ENCODE data around the gene LFNG. TPM values are rescaled to one million over a fixed set of nuclear protein-coding genes. Genes with fewer than 3 reads are reported as not detected.
"Not testable (repeated sequence)": the region's sequence is repeated elsewhere in the genome, so short reads cannot be mapped to it uniquely, and the experiment has no call there.

The LFNG gene
- total and polyA plus RNA-seq, 2 donors (not counting 1 experiment from before 2014, with no cell fraction given): 73.3 to 208 TPM

DNA sequence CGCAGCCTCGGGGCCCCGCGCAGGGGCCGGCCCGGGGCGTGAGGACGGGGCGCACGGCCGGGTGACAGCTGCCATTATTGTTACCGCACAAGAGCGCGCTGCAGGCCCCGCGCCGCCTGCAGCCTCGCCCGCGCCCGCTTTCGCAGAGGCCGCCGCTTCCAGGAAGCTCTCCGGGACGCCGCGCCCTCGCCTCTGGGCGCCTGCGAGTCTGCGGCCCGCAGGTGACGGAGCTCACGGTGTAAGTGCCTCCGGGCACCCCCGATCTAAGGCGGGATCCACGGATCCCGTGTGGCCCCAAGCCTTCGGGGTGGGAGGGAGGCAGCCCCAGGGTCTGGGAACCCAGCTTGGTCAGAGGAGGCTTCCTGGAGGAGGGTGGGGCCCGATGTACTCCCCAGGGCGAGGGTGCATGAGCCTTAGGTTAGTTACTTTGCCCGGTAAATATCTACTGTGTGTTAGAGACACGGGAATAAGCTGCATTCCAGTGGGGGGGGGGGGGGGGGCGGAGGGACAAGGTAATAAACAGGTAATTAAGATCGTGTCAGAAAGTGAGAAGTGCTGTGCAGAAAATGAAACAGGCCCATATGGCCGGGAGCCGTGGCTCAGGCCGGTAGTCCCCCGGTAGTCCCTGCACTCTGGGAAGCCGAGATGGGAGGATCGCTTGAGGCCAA, 39.8 kb downstream of the LFNG start:
- Histone ChIP-seq H3K4me1 (ENCODE audit: control insufficient read depth in 2 of 2, insufficient read depth in 2 of 2, low read length in 2 of 2) (peaks cover 17 to 27% of the 10 kb centered on the region in 2 donors), H3K27ac (ENCODE audit: low read length in 2 of 2) (peak overlapping the region in 1 of 2 donors; percentile 49), H3K27me3 (replicated peaks in 1 of 4; ENCODE audit: control extremely low read depth in 1 of 4, control insufficient read depth in 3 of 4, insufficient read depth in 4 of 4, low read length in 3 of 4) (no peaks in the 10 kb centered on the region), H3K36me3 (replicated peaks in 1 of 2; ENCODE audit: control extremely low read depth in 1 of 2, control insufficient read depth in 1 of 2, extremely low read depth in 1 of 2, insufficient read depth in 2 of 2, low read length in 1 of 2) (no peaks in the 10 kb centered on the region), H3K9me3 (ENCODE audit: control extremely low read depth in 1 of 3, control insufficient read depth in 2 of 3, insufficient read depth in 1 of 3, low read length in 2 of 3) (no peaks in the 10 kb centered on the region), H4K20me1 (ENCODE audit: control insufficient read depth, insufficient read depth, low read length, poor library complexity, severe bottlenecking) (peaks cover 5% of the 10 kb centered on the region), H3K4me2 (replicated peaks; ENCODE audit: low read depth, low read length, poor library complexity, severe bottlenecking) (peak overlapping the region; percentile 99), H3K9ac (ENCODE audit: low read length) (peak overlapping the region; percentile 87), H3K4me3 (ENCODE audit: control extremely low read depth in 1 of 5, extremely low read depth in 1 of 5, insufficient read depth in 1 of 5, low read depth in 2 of 5, low read length in 4 of 5) (peak overlapping the region; percentile 4 to 89 (median 63)), H2AFZ (ENCODE audit: insufficient read depth, low read depth, low read length, poor library complexity, severe bottlenecking) (peak overlapping the region; percentile 83), H3K79me2 (ENCODE audit: control insufficient read depth, insufficient read depth, low read length) (peaks cover 13% of the 10 kb centered on the region)
- POLR2A ChIA-PET: interaction anchor here (0.7 to 1.4 kb wide), 6 partner anchors 16 to 1636 kb away, joined by 4 to 11 read pairs (median 8); partner anchors contain the start of gene TTYH3
- CTCF ChIA-PET: interaction anchor here (1.1 to 1.7 kb wide), 3 partner anchors 9 to 90 kb away, joined by 3 to 6 read pairs (median 4); no protein-coding TSS in a partner anchor
- H3K27ac Mint-ChIP-seq: peak overlapping the region; percentile 32
- intact Hi-C loops (cut with micrococcal nuclease): loop anchor here (1.0 to 5.0 kb wide), 3 partner anchors 29 to 157 kb away; partner anchors contain the start of genes CHST12 and GRIFIN
- H3K9me3 Mint-ChIP-seq (ENCODE audit: insufficient read depth): no peaks in the 10 kb centered on the region
- no peaks in the 10 kb centered on the region for H3K27me3 Mint-ChIP-seq
- peak overlapping the region; percentile 79 for H3K4me3 Mint-ChIP-seq
- peaks cover 27% of the 10 kb centered on the region for H3K4me1 Mint-ChIP-seq
- TF ChIP-seq EZH2 (IDR thresholded peaks at IDR 0.05; ENCODE audit: borderline replicate concordance, insufficient read depth, low read depth, low read length, poor library complexity, severe bottlenecking): no peak
- TF ChIP-seq, protein P1, sequence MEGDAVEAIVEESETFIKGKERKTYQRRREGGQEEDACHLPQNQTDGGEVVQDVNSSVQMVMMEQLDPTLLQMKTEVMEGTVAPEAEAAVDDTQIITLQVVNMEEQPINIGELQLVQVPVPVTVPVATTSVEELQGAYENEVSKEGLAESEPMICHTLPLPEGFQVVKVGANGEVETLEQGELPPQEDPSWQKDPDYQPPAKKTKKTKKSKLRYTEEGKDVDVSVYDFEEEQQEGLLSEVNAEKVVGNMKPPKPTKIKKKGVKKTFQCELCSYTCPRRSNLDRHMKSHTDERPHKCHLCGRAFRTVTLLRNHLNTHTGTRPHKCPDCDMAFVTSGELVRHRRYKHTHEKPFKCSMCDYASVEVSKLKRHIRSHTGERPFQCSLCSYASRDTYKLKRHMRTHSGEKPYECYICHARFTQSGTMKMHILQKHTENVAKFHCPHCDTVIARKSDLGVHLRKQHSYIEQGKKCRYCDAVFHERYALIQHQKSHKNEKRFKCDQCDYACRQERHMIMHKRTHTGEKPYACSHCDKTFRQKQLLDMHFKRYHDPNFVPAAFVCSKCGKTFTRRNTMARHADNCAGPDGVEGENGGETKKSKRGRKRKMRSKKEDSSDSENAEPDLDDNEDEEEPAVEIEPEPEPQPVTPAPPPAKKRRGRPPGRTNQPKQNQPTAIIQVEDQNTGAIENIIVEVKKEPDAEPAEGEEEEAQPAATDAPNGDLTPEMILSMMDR (IDR thresholded peaks at IDR 0.05): no peak
- DNase-seq (no peak), ATAC-seq (ENCODE audit: low read depth) (no peak)
- WGBS (ENCODE audit: insufficient coverage): 8% methylated on average over 48 of the region's 53 CpGs

DNA sequence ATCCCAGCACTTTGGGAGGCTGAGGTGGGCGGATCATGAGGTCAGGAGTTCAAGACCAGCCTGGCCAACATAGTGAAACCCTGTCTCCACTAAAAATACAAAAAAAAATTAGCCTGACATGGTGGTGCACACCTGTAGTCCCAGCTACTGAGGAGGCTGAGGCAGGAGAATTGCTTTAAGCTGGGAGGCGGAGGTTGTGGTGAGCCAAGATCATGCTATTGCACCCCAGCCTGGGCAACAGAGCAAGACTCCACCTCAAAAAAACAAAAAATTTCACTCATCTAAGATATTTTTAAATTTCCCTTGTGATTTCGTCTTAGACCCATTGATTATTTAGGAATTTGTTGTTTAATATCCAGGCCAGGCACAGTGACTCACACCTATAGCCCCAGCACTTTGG, 44.4 kb downstream of the LFNG start:
- H3K9ac ChIP-seq (ENCODE audit: low read length); H3K4me3 Mint-ChIP-seq; H2AFZ ChIP-seq (ENCODE audit: insufficient read depth, low read depth, low read length, poor library complexity, severe bottlenecking); POLR2A ChIA-PET; H3K36me3 ChIP-seq (replicated peaks in 1 of 2; ENCODE audit: control extremely low read depth in 1 of 2, control insufficient read depth in 1 of 2, extremely low read depth in 1 of 2, insufficient read depth in 2 of 2, low read length in 1 of 2); DNase-seq; H3K9me3 Mint-ChIP-seq (ENCODE audit: insufficient read depth); H3K4me2 ChIP-seq (replicated peaks; ENCODE audit: low read depth, low read length, poor library complexity, severe bottlenecking); H3K27ac Mint-ChIP-seq; H4K20me1 ChIP-seq (ENCODE audit: control insufficient read depth, insufficient read depth, low read length, poor library complexity, severe bottlenecking); H3K4me3 ChIP-seq (ENCODE audit: control extremely low read depth in 1 of 5, extremely low read depth in 1 of 5, insufficient read depth in 1 of 5, low read depth in 2 of 5, low read length in 4 of 5); H3K27me3 ChIP-seq (replicated peaks in 1 of 4; ENCODE audit: control extremely low read depth in 1 of 4, control insufficient read depth in 3 of 4, insufficient read depth in 4 of 4, low read length in 3 of 4); H3K27ac ChIP-seq (ENCODE audit: low read length in 2 of 2); H3K79me2 ChIP-seq (ENCODE audit: control insufficient read depth, insufficient read depth, low read length); ATAC-seq (ENCODE audit: low read depth); intact Hi-C loops (cut with micrococcal nuclease); H3K9me3 ChIP-seq (ENCODE audit: control extremely low read depth in 1 of 3, control insufficient read depth in 2 of 3, insufficient read depth in 1 of 3, low read length in 2 of 3); H3K27me3 Mint-ChIP-seq: not testable (repeated sequence)
- H3K4me1 ChIP-seq (ENCODE audit: control insufficient read depth in 2 of 2, insufficient read depth in 2 of 2, low read length in 2 of 2): peaks cover 20 to 24% of the 10 kb centered on the region in 2 donors
- no CpG with 5 or more reads among the region's 3 CpGs for WGBS (ENCODE audit: insufficient coverage)
- H3K4me1 Mint-ChIP-seq: peaks cover 29% of the 10 kb centered on the region
- CTCF ChIA-PET: interaction anchor here (0.7 kb wide), 1 partner anchor 83 kb away, joined by 3 read pairs; no protein-coding TSS in a partner anchor

Data from B cell (primary cell).